Raji (cell line): Measurements from ENCODE around the gene LIMK1.

Experiments
- POLR2A ChIP-seq: IDR thresholded peaks from 2 replicates; pipeline ENCODE4 v1.6.1; 2011; ENCODE audit warnings: low read depth, low read length, control low read depth; ENCODE audit not compliant: insufficient read depth

LIMK1 gene

GRCh38 chr7:74119831-74120230 lies 36.2 kb downstream of the LIMK1 start:
- TF ChIP-seq POLR2A: no peak

GRCh38 chr7:74121401-74122249 lies 38.0 kb downstream of the LIMK1 start:
- TF ChIP-seq POLR2A: no peak

GRCh38 chr7:74126220-74126880 lies 42.7 kb downstream of the LIMK1 start:
- TF ChIP-seq POLR2A: no peak

GRCh38 chr7:74129887-74130286 lies 46.3 kb downstream of the LIMK1 start:
- TF ChIP-seq POLR2A: no peak

- no peak for TF ChIP-seq POLR2A
Measured at GRCh38 chr7:74130518-74130917, 46.9 kb downstream of the LIMK1 start.

- TF ChIP-seq POLR2A: no peak
Measured at GRCh38 chr7:74134117-74134620, 50.6 kb downstream of the LIMK1 start.

GRCh38 chr7:74138334-74138867 lies 54.8 kb downstream of the LIMK1 start:
- TF ChIP-seq POLR2A: no peak

GRCh38 chr7:74138945-74139843 lies 55.6 kb downstream of the LIMK1 start:
- TF ChIP-seq POLR2A: no peak

- TF ChIP-seq POLR2A: no peak
Measured at GRCh38 chr7:74141705-74142104, 58.1 kb downstream of the LIMK1 start.

GRCh38 chr7:74143383-74143782 lies 59.8 kb downstream of the LIMK1 start:
- TF ChIP-seq POLR2A: no peak

GRCh38 chr7:74148491-74148890 lies 64.9 kb downstream of the LIMK1 start:
- TF ChIP-seq POLR2A: no peak

- no peak for TF ChIP-seq POLR2A
Measured at GRCh38 chr7:74149071-74149470, 65.5 kb downstream of the LIMK1 start.

- TF ChIP-seq POLR2A: no peak
Measured at GRCh38 chr7:74149603-74150002, 66.0 kb downstream of the LIMK1 start.

GRCh38 chr7:74153736-74154135 lies 70.1 kb downstream of the LIMK1 start:
- TF ChIP-seq POLR2A: no peak

- TF ChIP-seq POLR2A: no peak
Measured at GRCh38 chr7:74155810-74156395, 72.3 kb downstream of the LIMK1 start.

GRCh38 chr7:74157605-74158004 lies 74.0 kb downstream of the LIMK1 start:
- no peak for TF ChIP-seq POLR2A
